ENCODE measurements around the gene MCC.

Gene MCC

GRCh38 chr5:113124265-113124664, 364.0 kb downstream of the MCC start:
- TF ChIP-seq, protein P1, sequence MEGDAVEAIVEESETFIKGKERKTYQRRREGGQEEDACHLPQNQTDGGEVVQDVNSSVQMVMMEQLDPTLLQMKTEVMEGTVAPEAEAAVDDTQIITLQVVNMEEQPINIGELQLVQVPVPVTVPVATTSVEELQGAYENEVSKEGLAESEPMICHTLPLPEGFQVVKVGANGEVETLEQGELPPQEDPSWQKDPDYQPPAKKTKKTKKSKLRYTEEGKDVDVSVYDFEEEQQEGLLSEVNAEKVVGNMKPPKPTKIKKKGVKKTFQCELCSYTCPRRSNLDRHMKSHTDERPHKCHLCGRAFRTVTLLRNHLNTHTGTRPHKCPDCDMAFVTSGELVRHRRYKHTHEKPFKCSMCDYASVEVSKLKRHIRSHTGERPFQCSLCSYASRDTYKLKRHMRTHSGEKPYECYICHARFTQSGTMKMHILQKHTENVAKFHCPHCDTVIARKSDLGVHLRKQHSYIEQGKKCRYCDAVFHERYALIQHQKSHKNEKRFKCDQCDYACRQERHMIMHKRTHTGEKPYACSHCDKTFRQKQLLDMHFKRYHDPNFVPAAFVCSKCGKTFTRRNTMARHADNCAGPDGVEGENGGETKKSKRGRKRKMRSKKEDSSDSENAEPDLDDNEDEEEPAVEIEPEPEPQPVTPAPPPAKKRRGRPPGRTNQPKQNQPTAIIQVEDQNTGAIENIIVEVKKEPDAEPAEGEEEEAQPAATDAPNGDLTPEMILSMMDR (IDR thresholded peaks at IDR 0.05): no peak

- TF ChIP-seq, protein P1 (IDR thresholded peaks at IDR 0.05): no peak; the same call in 1 of the 2 replicates
Observed at GRCh38 chr5:113123618-113124017, 364.6 kb downstream of the MCC start.

DNA sequence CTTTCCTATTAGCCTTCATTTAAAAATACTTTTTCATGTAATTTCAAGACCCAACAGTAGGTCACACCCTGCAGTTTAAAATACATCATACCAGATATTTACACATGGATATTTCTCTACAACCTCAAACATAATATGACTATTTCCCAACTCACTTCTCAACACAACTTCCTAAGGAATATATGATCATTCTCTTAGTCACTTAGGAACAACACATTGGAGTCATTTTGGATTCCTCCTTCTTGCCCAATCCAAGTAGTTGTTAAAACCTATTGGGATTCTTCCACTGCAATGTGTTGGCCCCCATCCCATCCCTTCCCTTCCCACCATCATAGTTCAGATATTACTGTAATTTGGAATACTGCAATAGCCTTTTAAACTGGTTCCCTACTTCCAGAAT, 366.2 kb downstream of the MCC start:
- TF ChIP-seq, protein P1 (IDR thresholded peaks at IDR 0.05): no peak

DNA sequence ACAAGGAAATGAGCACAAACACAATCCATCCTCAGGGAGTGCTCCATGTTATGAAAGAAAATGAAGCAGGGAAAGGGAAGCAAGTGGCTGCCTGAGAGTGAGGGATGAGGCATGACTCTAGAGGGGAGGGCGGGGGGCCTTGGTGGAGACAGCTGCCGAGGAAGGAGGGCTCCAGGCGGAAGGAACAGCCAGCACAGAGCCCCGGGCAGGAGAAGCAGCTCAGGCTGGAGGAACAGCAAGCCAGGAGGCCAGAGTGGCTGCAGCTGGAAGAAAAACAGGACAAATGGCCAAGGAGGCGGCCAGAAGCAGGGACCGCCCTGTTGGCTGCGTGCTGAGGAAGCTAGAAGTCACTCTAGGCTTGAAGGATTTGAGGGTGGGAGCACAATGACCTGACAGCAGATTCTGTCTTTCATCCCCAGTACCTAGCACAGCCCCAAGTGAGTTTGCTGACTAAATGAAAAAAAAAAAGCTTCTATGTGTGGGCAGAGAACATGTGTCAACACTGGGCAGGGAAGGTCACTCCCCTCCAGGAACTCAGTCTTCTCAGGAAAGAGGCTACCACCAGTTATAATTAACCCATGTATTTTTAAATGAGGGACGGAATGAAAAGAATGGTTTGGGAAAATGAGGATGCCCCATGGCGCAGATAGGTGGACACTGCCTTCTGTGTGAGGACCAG, 368.9 kb downstream of the MCC start:
- TF ChIP-seq, protein P1 (IDR thresholded peaks at IDR 0.05): no peak

DNA sequence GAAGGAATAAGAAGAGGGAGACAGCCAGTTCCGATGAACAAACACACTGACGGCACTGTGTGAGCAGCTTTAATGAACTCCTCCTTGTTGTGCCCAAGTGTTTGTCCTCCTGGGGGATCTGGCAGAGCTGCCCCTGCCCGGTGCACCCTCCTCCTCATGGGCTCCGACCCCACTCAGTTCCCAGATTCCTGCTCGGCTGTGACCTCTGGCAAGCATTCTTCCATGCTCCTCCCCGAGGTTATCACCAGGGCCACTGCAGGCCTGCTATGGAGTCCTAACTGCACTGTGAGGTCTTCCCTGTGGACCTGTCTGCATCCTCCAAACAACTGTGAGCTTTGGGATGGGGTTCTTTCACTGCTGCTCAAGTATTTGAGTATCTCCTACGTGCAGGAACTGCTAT, 369.5 kb downstream of the MCC start:
- TF ChIP-seq, protein P1 (IDR thresholded peaks at IDR 0.05): no peak

DNA sequence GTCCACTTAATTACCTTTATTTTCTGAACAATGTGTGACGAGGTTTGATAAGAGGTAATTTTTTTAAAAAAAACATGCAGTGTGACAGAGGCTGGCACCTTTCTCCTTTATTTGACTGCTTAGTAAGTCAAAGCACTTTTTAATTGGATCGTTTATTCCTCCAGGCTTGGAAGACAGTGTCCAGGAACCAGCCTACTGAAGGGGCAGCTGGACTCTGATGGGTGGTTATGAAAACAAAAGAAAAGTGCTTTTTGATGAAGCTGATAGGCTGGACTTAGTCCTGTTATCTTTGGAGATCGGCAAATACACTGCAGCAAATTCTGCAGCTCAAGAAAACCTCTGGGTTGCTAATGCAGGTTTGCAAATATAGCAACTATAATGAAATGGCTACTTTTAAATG, 370.0 kb downstream of the MCC start:
- TF ChIP-seq, protein P1 (IDR thresholded peaks at IDR 0.05): no peak

- TF ChIP-seq, protein P1 (IDR thresholded peaks at IDR 0.05): no peak
Observed at GRCh38 chr5:113117543-113118115, 370.6 kb downstream of the MCC start.
